Fibroblast of skin of abdomen (primary cell): ENCODE results near the gene ST8SIA6. TPM values are rescaled to one million over a fixed set of nuclear protein-coding genes. Genes with fewer than 3 reads are reported as not detected.
A peak's percentile ranks its signal among the peaks of the same experiment; 100 is the strongest.
"Not testable (repeated sequence)": the region's sequence is repeated elsewhere in the genome, so short reads cannot be mapped to it uniquely, and the experiment has no call there.

Experiments
- DNase-seq: peaks from one replicate; pipeline ENCODE4 v3.0.0-alpha.2; 2013
- polyA plus RNA-seq, 2 experiments: library from polyadenylated mRNA; unstranded; fragments of 120-200 nt; gene quantifications; one replicate each; pipeline ENCODE4 v1.2.1, GENCODE V29; 2013; ENCODE audit not compliant: insufficient read length in 2 of 2

ST8SIA6 gene
- polyA plus RNA-seq (2013, experiment 1 of 2; ENCODE audit: insufficient read length), result 0.55 TPM
- polyA plus RNA-seq (2013, experiment 2 of 2; ENCODE audit: insufficient read length), result 0.22 TPM

- DNase-seq, result peak; percentile 48
Measured at GRCh38 chr10:17454161-17455014, at the start of gene ST8SIA6. Gene ST8SIA6, minus strand, starts transcription at chr10:17454595. Its CDS starts 340 bp downstream, at chr10:17454255.

- DNase-seq, result no peak
Measured at GRCh38 chr10:17503795-17504194, 49.4 kb upstream of the ST8SIA6 start.

GRCh38 chr10:17502814-17503213 lies 48.4 kb upstream of the ST8SIA6 start:
- DNase-seq, result no peak

GRCh38 chr10:17499014-17499413 lies 44.6 kb upstream of the ST8SIA6 start:
- DNase-seq, result not testable (repeated sequence)

- no peak for DNase-seq
Measured at GRCh38 chr10:17497446-17498030, 43.1 kb upstream of the ST8SIA6 start.

- DNase-seq, result no peak
Measured at GRCh38 chr10:17494626-17495260, 40.3 kb upstream of the ST8SIA6 start.

GRCh38 chr10:17488848-17489247 lies 34.5 kb upstream of the ST8SIA6 start:
- DNase-seq, result no peak

GRCh38 chr10:17483079-17483478 lies 28.7 kb upstream of the ST8SIA6 start:
- no peak for DNase-seq

- DNase-seq, result no peak
Measured at GRCh38 chr10:17479822-17480221, 25.4 kb upstream of the ST8SIA6 start.

- no peak for DNase-seq
Measured at GRCh38 chr10:17479015-17479615, 24.7 kb upstream of the ST8SIA6 start.

GRCh38 chr10:17476073-17476472 lies 21.7 kb upstream of the ST8SIA6 start:
- no peak for DNase-seq

- no peak for DNase-seq
Measured at GRCh38 chr10:17475661-17476060, 21.3 kb upstream of the ST8SIA6 start.

- no peak for DNase-seq
Measured at GRCh38 chr10:17474595-17475323, 20.4 kb upstream of the ST8SIA6 start.

- no peak for DNase-seq
Measured at GRCh38 chr10:17473228-17473950, 19.0 kb upstream of the ST8SIA6 start.

- DNase-seq, result no peak
Measured at GRCh38 chr10:17472481-17473227, 18.3 kb upstream of the ST8SIA6 start.

- DNase-seq, result no peak
Measured at GRCh38 chr10:17470246-17470645, 15.9 kb upstream of the ST8SIA6 start.

- no peak for DNase-seq
Measured at GRCh38 chr10:17465328-17466125, 11.1 kb upstream of the ST8SIA6 start.

GRCh38 chr10:17464545-17464944 lies 10.2 kb upstream of the ST8SIA6 start:
- DNase-seq, result no peak

- DNase-seq, result no peak
Measured at GRCh38 chr10:17460756-17461155, 6.4 kb upstream of the ST8SIA6 start.

- no peak for DNase-seq
Measured at GRCh38 chr10:17457083-17457482, 2.7 kb upstream of the ST8SIA6 start.
